RPMI7951 (cell line): ENCODE results near the gene NDUFB8. TPM values are rescaled to one million over a fixed set of nuclear protein-coding genes. Genes with fewer than 3 reads are reported as not detected.
"Not testable (repeated sequence)": the region's sequence is repeated elsewhere in the genome, so short reads cannot be mapped to it uniquely, and the experiment has no call there.

ENCODE experiments used
- DNase-seq: peaks from one replicate; pipeline ENCODE4 v3.0.0-alpha.2; 2012; ENCODE audit warnings: low read depth
- total RNA-seq: library from RNA; depleted of rRNA; stranded (reverse); fragments of >200 nt; shearing (Covaris generic); gene quantifications from 2 replicates; pipeline ENCODE4 v1.2.3, GENCODE V29; 2014; rRNA removed

NDUFB8 gene
- 189 and 282 TPM in 2 replicates for total RNA-seq

- DNase-seq, result peak; percentile 65
These were observed at the start of gene NDUFB8 for GRCh38 chr10:100529475-100530298. Gene NDUFB8, minus strand, starts transcription at chr10:100529871. Its CDS starts 20 bp downstream, at chr10:100529851.

GRCh38 chr10:100576282-100576635 lies 46.6 kb upstream of the NDUFB8 start:
- no peak for DNase-seq

- DNase-seq, result no peak
These were observed 46.1 kb upstream of the NDUFB8 start for GRCh38 chr10:100575585-100576281.

GRCh38 chr10:100575146-100575545 lies 45.5 kb upstream of the NDUFB8 start:
- not testable (repeated sequence) for DNase-seq

- DNase-seq, result no peak
These were observed 41.6 kb upstream of the NDUFB8 start for GRCh38 chr10:100571084-100571856.

- DNase-seq, result no peak
These were observed 40.8 kb upstream of the NDUFB8 start for GRCh38 chr10:100570506-100570905.

- DNase-seq, result no peak
These were observed 40.2 kb upstream of the NDUFB8 start for GRCh38 chr10:100569687-100570481.

- DNase-seq, result no peak
These were observed 39.2 kb upstream of the NDUFB8 start for GRCh38 chr10:100568912-100569311.

- DNase-seq, result no peak
These were observed 38.2 kb upstream of the NDUFB8 start for GRCh38 chr10:100567826-100568225.

- no peak for DNase-seq
These were observed 37.6 kb upstream of the NDUFB8 start for GRCh38 chr10:100567249-100567648.

GRCh38 chr10:100566561-100566960 lies 36.9 kb upstream of the NDUFB8 start:
- DNase-seq, result no peak

GRCh38 chr10:100565206-100565985 lies 35.7 kb upstream of the NDUFB8 start:
- DNase-seq, result no peak

- peak; percentile 44 for DNase-seq
These were observed 32.5 kb upstream of the NDUFB8 start for GRCh38 chr10:100562008-100562672.

GRCh38 chr10:100561005-100561404 lies 31.3 kb upstream of the NDUFB8 start:
- DNase-seq, result no peak

GRCh38 chr10:100560248-100560647 lies 30.6 kb upstream of the NDUFB8 start:
- no peak for DNase-seq

GRCh38 chr10:100554902-100555301 lies 25.2 kb upstream of the NDUFB8 start:
- no peak for DNase-seq

- DNase-seq, result no peak
These were observed 24.3 kb upstream of the NDUFB8 start for GRCh38 chr10:100553929-100554328.

- no peak for DNase-seq
These were observed 22.1 kb upstream of the NDUFB8 start for GRCh38 chr10:100551738-100552137.

GRCh38 chr10:100551196-100551595 lies 21.5 kb upstream of the NDUFB8 start:
- DNase-seq, result no peak

- no peak for DNase-seq
These were observed 15.3 kb upstream of the NDUFB8 start for GRCh38 chr10:100544950-100545349.
